Measurements from ENCODE around the gene TUBG1. TPM values are rescaled to one million over a fixed set of nuclear protein-coding genes. Genes with fewer than 3 reads are reported as not detected.
A peak's percentile ranks its signal among the peaks of the same experiment; 100 is the strongest.
"Not testable (repeated sequence)": the region's sequence is repeated elsewhere in the genome, so short reads cannot be mapped to it uniquely, and the experiment has no call there.

TUBG1 gene
- total RNA-seq, 2 donors from 2014 or later: 59.1 to 99.4 TPM

- no peaks in the 10 kb centered on the region for H3K36me3 Mint-ChIP-seq
- H3K4me1 Mint-ChIP-seq (ENCODE audit: low read depth in 2 of 2): peaks cover 6 to 9% of the 10 kb centered on the region in 2 donors
- ATAC-seq: no peak
- H3K27ac Mint-ChIP-seq: no peak overlapping the region
- H3K27me3 Mint-ChIP-seq: no peaks in the 10 kb centered on the region
- no peak for DNase-seq (ENCODE audit: low spot score)
- no peaks in the 10 kb centered on the region for H3K9me3 Mint-ChIP-seq
- H3K4me3 Mint-ChIP-seq: no peak overlapping the region
These were observed 13.8 kb downstream of the TUBG1 start for GRCh38 chr17:42623271-42623670.

- no peak overlapping the region for H3K4me3 Mint-ChIP-seq
- DNase-seq (ENCODE audit: low spot score) (no peak), ATAC-seq (no peak)
- H3K4me1 Mint-ChIP-seq (ENCODE audit: low read depth in 2 of 2): peaks cover 0 to 2% of the 10 kb centered on the region in 2 donors
- no peaks in the 10 kb centered on the region for H3K36me3 Mint-ChIP-seq
- H3K27me3 Mint-ChIP-seq: no peaks in the 10 kb centered on the region
- H3K27ac Mint-ChIP-seq: no peak overlapping the region
- no peaks in the 10 kb centered on the region for H3K9me3 Mint-ChIP-seq
These were observed 14.5 kb downstream of the TUBG1 start for GRCh38 chr17:42623732-42624596.

- H3K27me3 Mint-ChIP-seq; H3K27ac Mint-ChIP-seq; H3K4me1 Mint-ChIP-seq (ENCODE audit: low read depth in 2 of 2); H3K4me3 Mint-ChIP-seq; H3K9me3 Mint-ChIP-seq; DNase-seq (ENCODE audit: low spot score); ATAC-seq; H3K36me3 Mint-ChIP-seq: not testable (repeated sequence)
These were observed 17.7 kb downstream of the TUBG1 start for GRCh38 chr17:42627032-42627764.

- Mint-ChIP-seq H3K36me3 (no peaks in the 10 kb centered on the region), H3K27me3 (peaks cover 0 to 2% of the 10 kb centered on the region in 2 donors), H3K4me3 (no peak overlapping the region), H3K9me3 (no peaks in the 10 kb centered on the region), H3K27ac (peak overlapping the region in 1 of 2 donors; percentile 19), H3K4me1 (ENCODE audit: low read depth in 2 of 2) (peaks cover 0 to 5% of the 10 kb centered on the region in 2 donors)
- ATAC-seq (peak; percentile 31 to 36), DNase-seq (ENCODE audit: low spot score) (no peak)
These were observed 20.0 kb downstream of the TUBG1 start for GRCh38 chr17:42629411-42630009.

GRCh38 chr17:42632949-42633444 lies 23.5 kb downstream of the TUBG1 start:
- Mint-ChIP-seq H3K4me3 (no peak overlapping the region), H3K9me3 (no peaks in the 10 kb centered on the region), H3K27ac (no peak overlapping the region), H3K27me3 (peaks cover 0 to 2% of the 10 kb centered on the region in 2 donors), H3K36me3 (no peaks in the 10 kb centered on the region), H3K4me1 (ENCODE audit: low read depth in 2 of 2) (peaks cover 0 to 5% of the 10 kb centered on the region in 2 donors)
- DNase-seq (ENCODE audit: low spot score) (no peak), ATAC-seq (no peak)

- no peak overlapping the region for H3K27ac Mint-ChIP-seq
- H3K4me3 Mint-ChIP-seq: no peak overlapping the region
- ATAC-seq (no peak), DNase-seq (ENCODE audit: low spot score) (no peak)
- peaks cover 0 to 9% of the 10 kb centered on the region in 2 donors for H3K27me3 Mint-ChIP-seq
- no peaks in the 10 kb centered on the region for H3K36me3 Mint-ChIP-seq
- H3K4me1 Mint-ChIP-seq (ENCODE audit: low read depth in 2 of 2): peaks cover 0 to 7% of the 10 kb centered on the region in 2 donors
- H3K9me3 Mint-ChIP-seq: no peaks in the 10 kb centered on the region
These were observed 30.1 kb downstream of the TUBG1 start for GRCh38 chr17:42639525-42640113.

GRCh38 chr17:42640121-42640520 lies 30.6 kb downstream of the TUBG1 start:
- ATAC-seq (no peak), DNase-seq (ENCODE audit: low spot score) (no peak)
- H3K36me3 Mint-ChIP-seq: no peaks in the 10 kb centered on the region
- H3K4me1 Mint-ChIP-seq (ENCODE audit: low read depth in 2 of 2): peaks cover 0 to 7% of the 10 kb centered on the region in 2 donors
- H3K9me3 Mint-ChIP-seq: no peaks in the 10 kb centered on the region
- H3K27ac Mint-ChIP-seq: no peak overlapping the region
- H3K4me3 Mint-ChIP-seq: no peak overlapping the region
- peaks cover 0 to 9% of the 10 kb centered on the region in 2 donors for H3K27me3 Mint-ChIP-seq

GRCh38 chr17:42642336-42642735 lies 32.9 kb downstream of the TUBG1 start:
- DNase-seq (ENCODE audit: low spot score): no peak
- no peak overlapping the region for H3K27ac Mint-ChIP-seq
- no peaks in the 10 kb centered on the region for H3K36me3 Mint-ChIP-seq
- no peak overlapping the region for H3K4me3 Mint-ChIP-seq
- no peak for ATAC-seq
- no peaks in the 10 kb centered on the region for H3K9me3 Mint-ChIP-seq
- H3K4me1 Mint-ChIP-seq (ENCODE audit: low read depth in 2 of 2): peaks cover 0 to 7% of the 10 kb centered on the region in 2 donors
- H3K27me3 Mint-ChIP-seq: peaks cover 0 to 9% of the 10 kb centered on the region in 2 donors

- peaks cover 8 to 17% of the 10 kb centered on the region in 2 donors for H3K27me3 Mint-ChIP-seq
- H3K9me3 Mint-ChIP-seq: no peaks in the 10 kb centered on the region
- no peak for DNase-seq (ENCODE audit: low spot score)
- H3K36me3 Mint-ChIP-seq: no peaks in the 10 kb centered on the region
- H3K4me1 Mint-ChIP-seq (ENCODE audit: low read depth in 2 of 2): peaks cover 9 to 10% of the 10 kb centered on the region in 2 donors
- H3K27ac Mint-ChIP-seq: no peak overlapping the region
- no peak overlapping the region for H3K4me3 Mint-ChIP-seq
- ATAC-seq: peak in 1 of 2 donors; percentile 48
These were observed 38.3 kb downstream of the TUBG1 start for GRCh38 chr17:42647778-42648177.

- Mint-ChIP-seq H3K4me3 (no peak overlapping the region), H3K4me1 (ENCODE audit: low read depth in 2 of 2) (peaks cover 17 to 19% of the 10 kb centered on the region in 2 donors)
- ATAC-seq: no peak
These were observed 41.9 kb downstream of the TUBG1 start for GRCh38 chr17:42651392-42651791.

GRCh38 chr17:42653179-42654124 lies 44.0 kb downstream of the TUBG1 start:
- H3K27me3 Mint-ChIP-seq: peaks cover 11 to 26% of the 10 kb centered on the region in 2 donors
- H3K4me3 Mint-ChIP-seq: no peak overlapping the region
- ATAC-seq (no peak), DNase-seq (ENCODE audit: low spot score) (no peak)
- no peaks in the 10 kb centered on the region for H3K9me3 Mint-ChIP-seq
- H3K36me3 Mint-ChIP-seq: no peaks in the 10 kb centered on the region
- no peak overlapping the region for H3K27ac Mint-ChIP-seq
- peaks cover 12 to 16% of the 10 kb centered on the region in 2 donors for H3K4me1 Mint-ChIP-seq (ENCODE audit: low read depth in 2 of 2)

More at GRCh38 chr17:42651392-42651791, 41.9 kb downstream of the TUBG1 start:
- DNase-seq (ENCODE audit: low spot score): no peak
- Mint-ChIP-seq H3K27me3 (peaks cover 15 to 36% of the 10 kb centered on the region in 2 donors), H3K9me3 (no peaks in the 10 kb centered on the region), H3K36me3 (no peaks in the 10 kb centered on the region), H3K27ac (no peak overlapping the region)

- H3K36me3 Mint-ChIP-seq: no peaks in the 10 kb centered on the region
- no peak overlapping the region for H3K27ac Mint-ChIP-seq
- H3K9me3 Mint-ChIP-seq: no peaks in the 10 kb centered on the region
- no peak for DNase-seq (ENCODE audit: low spot score)
- no peak overlapping the region for H3K4me3 Mint-ChIP-seq
- no peak for ATAC-seq
- peaks cover 17 to 21% of the 10 kb centered on the region in 2 donors for H3K4me1 Mint-ChIP-seq (ENCODE audit: low read depth in 2 of 2)
- H3K27me3 Mint-ChIP-seq: peaks cover 8 to 23% of the 10 kb centered on the region in 2 donors
These were observed 46.0 kb downstream of the TUBG1 start for GRCh38 chr17:42655528-42655927.
